ENCODE measurements around the gene BOK.
"Not testable (repeated sequence)": the region's sequence is repeated elsewhere in the genome, so short reads cannot be mapped to it uniquely, and the experiment has no call there.

BOK gene

GRCh38 chr2:241567776-241568175, 9.2 kb downstream of the BOK start:
- H3K4me1 Mint-ChIP-seq (ENCODE audit: low read depth): no peaks in the 10 kb centered on the region
- H3K27ac Mint-ChIP-seq: no peak overlapping the region
- H3K27me3 Mint-ChIP-seq: peaks cover 1% of the 10 kb centered on the region
- intact Hi-C loops (cut with micrococcal nuclease): no loop called here
- no peaks in the 10 kb centered on the region for H3K9me3 Mint-ChIP-seq
- H3K4me3 Mint-ChIP-seq: no peak overlapping the region
- H3K36me3 Mint-ChIP-seq (ENCODE audit: low read depth): no peaks in the 10 kb centered on the region

DNA sequence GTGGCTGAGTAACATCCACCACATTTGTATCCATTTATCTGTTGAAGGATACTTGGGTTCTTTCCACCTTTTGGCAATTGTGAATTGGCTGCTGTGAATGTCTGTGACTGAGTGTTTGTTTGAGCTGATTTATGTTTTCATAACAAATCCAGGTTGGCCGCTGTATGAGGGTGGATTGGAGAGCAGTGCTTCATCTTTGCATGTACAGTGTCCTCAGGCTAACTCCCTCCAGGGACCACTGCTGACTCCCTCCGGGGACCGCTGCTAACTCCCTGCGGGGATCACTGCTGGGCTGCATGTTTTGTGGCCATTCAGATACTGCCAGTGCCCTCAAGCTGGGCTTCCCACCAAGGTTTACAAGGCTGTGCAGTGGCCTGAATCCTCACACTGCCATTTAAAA, 10.2 kb downstream of the BOK start:
- H3K27ac Mint-ChIP-seq: no peak overlapping the region

GRCh38 chr2:241569831-241570281, 11.3 kb downstream of the BOK start:
- Mint-ChIP-seq H3K4me3 (no peak overlapping the region), H3K9me3 (no peaks in the 10 kb centered on the region), H3K36me3 (ENCODE audit: low read depth) (peaks cover 3% of the 10 kb centered on the region), H3K4me1 (ENCODE audit: low read depth) (no peaks in the 10 kb centered on the region), H3K27me3 (no peaks in the 10 kb centered on the region), H3K27ac (no peak overlapping the region)
- intact Hi-C loops (cut with micrococcal nuclease): no loop called here

More for the DNA sequence above, 10.2 kb downstream of the BOK start:
- H3K9me3 Mint-ChIP-seq: no peaks in the 10 kb centered on the region
- no peaks in the 10 kb centered on the region for H3K27me3 Mint-ChIP-seq
- intact Hi-C loops (cut with micrococcal nuclease): no loop called here
- no peaks in the 10 kb centered on the region for H3K36me3 Mint-ChIP-seq (ENCODE audit: low read depth)
- H3K4me1 Mint-ChIP-seq (ENCODE audit: low read depth): no peaks in the 10 kb centered on the region
- no peak overlapping the region for H3K4me3 Mint-ChIP-seq

DNA sequence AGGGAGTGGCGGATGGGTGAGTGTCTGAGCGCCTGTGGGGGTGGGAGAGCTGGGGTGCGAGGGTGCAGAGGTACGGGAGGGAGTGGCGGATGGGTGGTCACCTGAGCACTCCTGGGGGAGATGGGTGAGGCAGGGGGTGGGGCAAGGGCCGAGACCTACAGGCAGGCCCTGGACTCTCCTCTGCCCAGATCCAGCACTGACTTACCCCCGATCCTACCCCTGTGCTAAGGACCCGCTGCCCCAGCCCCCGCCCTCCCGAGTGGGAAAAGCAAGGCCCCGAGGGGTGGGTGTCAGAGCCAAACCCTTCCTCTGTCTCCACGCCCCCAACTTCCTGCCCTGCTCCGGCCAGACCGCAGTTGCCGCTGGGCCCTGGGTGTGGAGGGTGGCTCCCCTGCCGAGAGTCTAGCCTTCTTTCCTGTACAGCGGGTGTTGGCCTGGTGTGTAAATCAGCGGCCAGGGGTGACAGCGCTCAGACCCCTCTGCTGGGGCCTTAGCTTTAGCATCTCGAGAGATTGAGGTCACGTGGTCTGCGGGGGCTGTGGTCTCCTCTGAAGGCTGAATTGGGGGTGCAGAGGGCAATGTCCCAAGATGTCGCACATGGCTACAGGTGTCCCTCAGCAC, 12.5 kb downstream of the BOK start:
- Mint-ChIP-seq H3K27ac (no peak overlapping the region), H3K4me3 (no peak overlapping the region), H3K36me3 (ENCODE audit: low read depth) (peaks cover 8% of the 10 kb centered on the region), H3K9me3 (no peaks in the 10 kb centered on the region), H3K27me3 (no peaks in the 10 kb centered on the region), H3K4me1 (ENCODE audit: low read depth) (no peaks in the 10 kb centered on the region)
- intact Hi-C loops (cut with micrococcal nuclease): no loop called here

DNA sequence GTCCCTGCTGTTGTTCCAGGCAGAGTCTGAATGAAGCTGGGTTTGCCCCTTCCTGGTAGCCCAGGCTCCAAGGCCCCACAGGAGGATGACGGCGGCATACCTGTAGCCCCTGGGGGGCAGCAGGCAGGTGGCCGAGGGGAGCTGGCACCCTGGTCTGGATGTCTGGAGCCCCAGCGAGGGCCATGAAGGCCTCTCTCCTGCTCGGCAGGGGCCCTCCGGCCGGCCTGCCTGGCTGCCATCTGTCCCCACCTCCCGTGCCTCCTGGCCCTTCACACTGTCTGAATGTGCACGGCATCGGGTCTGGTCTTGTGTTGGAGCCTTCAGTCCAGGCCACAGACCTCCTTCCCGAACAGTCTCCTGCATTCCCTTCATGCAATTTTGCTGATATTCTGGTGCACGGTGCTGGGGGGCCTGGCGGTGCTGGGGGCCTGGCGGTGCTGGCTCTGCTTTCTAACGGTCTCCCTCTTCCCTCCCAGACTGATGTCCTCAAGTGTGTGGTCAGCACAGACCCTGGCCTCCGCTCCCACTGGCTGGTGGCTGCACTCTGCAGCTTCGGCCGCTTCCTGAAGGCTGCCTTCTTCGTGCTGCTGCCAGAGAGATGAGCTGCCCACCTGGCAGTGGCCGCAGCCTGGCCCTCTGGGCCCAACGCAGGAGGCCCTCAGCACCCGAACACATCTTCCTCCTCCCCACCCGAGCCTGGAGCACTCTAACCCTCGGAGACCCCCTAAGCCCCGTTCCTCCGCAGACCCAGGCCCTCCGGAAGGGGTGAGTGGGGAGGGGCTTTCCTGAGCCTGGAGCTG, 13.5 kb downstream of the BOK start:
- intact Hi-C loops (cut with micrococcal nuclease): no loop called here
- no peaks in the 10 kb centered on the region for H3K27me3 Mint-ChIP-seq
- H3K4me3 Mint-ChIP-seq: no peak overlapping the region
- H3K36me3 Mint-ChIP-seq (ENCODE audit: low read depth): peaks cover 8% of the 10 kb centered on the region
- H3K4me1 Mint-ChIP-seq (ENCODE audit: low read depth): no peaks in the 10 kb centered on the region
- no peak overlapping the region for H3K27ac Mint-ChIP-seq
- no peaks in the 10 kb centered on the region for H3K9me3 Mint-ChIP-seq

GRCh38 chr2:241572915-241573651, 14.5 kb downstream of the BOK start:
- H3K4me3 Mint-ChIP-seq; H3K4me1 Mint-ChIP-seq (ENCODE audit: low read depth); H3K9me3 Mint-ChIP-seq; intact Hi-C loops (cut with micrococcal nuclease); H3K27ac Mint-ChIP-seq; H3K36me3 Mint-ChIP-seq (ENCODE audit: low read depth); H3K27me3 Mint-ChIP-seq: not testable (repeated sequence)

DNA sequence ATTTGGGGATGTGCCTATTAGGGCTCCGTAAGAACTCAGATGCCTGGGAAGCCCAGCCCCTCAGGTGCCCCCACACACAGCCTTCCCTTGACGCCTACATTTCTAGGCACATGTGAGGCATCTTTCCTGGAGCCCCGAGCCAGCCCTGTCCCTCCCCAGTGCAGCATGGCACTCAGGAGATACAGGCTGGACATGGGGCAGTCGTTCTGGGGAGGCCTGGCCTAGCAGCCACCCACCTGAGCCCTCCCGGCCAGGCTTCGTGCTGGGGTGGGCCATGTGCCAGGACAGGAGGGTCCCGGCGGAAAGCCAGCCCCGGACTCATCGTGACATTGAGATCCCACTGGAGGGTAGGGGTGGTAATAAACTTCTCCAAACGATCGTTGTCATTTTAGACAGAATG, 15.2 kb downstream of the BOK start:
- intact Hi-C loops (cut with micrococcal nuclease): no loop called here
- peaks cover 8% of the 10 kb centered on the region for H3K36me3 Mint-ChIP-seq (ENCODE audit: low read depth)
- H3K27me3 Mint-ChIP-seq: no peaks in the 10 kb centered on the region
- no peaks in the 10 kb centered on the region for H3K9me3 Mint-ChIP-seq
- H3K4me1 Mint-ChIP-seq (ENCODE audit: low read depth): no peaks in the 10 kb centered on the region
- H3K4me3 Mint-ChIP-seq: no peak overlapping the region
- no peak overlapping the region for H3K27ac Mint-ChIP-seq

DNA sequence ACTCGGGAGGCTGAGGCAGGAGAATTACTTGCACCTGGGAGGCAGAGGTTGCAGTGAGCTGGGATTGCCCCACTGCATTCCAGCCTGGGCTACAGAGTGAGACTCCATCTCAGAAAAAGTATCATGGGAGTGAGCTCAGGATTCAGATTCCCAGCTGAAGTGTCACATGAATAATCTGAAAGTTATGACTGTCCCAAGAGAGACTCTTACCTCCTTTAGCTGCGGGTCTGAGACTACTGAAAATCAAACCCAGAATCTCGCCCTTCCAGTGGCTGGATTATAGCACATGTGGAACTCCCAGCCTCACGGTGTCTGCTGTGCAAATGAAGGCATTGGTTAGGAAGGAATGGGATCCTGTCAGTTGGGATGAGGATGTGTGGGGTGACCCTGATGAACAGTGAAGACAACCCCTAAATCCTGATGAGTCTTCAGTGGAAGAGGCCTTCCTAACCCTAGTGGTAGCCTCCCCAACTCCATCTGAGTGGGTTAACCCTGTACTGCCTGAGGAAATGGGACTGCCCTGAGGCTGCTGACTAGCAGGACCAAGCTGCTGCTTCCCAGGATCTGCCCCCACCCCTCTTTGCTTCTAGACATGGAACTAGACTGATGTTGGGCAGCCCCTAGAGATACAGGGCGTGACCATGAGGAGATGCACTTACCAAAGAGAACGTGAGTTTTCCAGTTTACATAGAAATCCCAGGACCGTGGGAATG, 16.5 kb downstream of the BOK start:
- no peak overlapping the region for H3K27ac Mint-ChIP-seq
- intact Hi-C loops (cut with micrococcal nuclease): no loop called here
- no peaks in the 10 kb centered on the region for H3K27me3 Mint-ChIP-seq
- no peaks in the 10 kb centered on the region for H3K4me1 Mint-ChIP-seq (ENCODE audit: low read depth)
- H3K9me3 Mint-ChIP-seq: no peaks in the 10 kb centered on the region
- H3K36me3 Mint-ChIP-seq (ENCODE audit: low read depth): peaks cover 8% of the 10 kb centered on the region
- no peak overlapping the region for H3K4me3 Mint-ChIP-seq

- H3K4me1 Mint-ChIP-seq (ENCODE audit: low read depth): no peaks in the 10 kb centered on the region
- H3K27ac Mint-ChIP-seq: no peak overlapping the region
- H3K4me3 Mint-ChIP-seq: no peak overlapping the region
- H3K27me3 Mint-ChIP-seq: no peaks in the 10 kb centered on the region
- H3K36me3 Mint-ChIP-seq (ENCODE audit: low read depth): peaks cover 11% of the 10 kb centered on the region
- H3K9me3 Mint-ChIP-seq: no peaks in the 10 kb centered on the region
- intact Hi-C loops (cut with micrococcal nuclease): no loop called here
Measured at GRCh38 chr2:241575624-241576292, 17.2 kb downstream of the BOK start.

DNA sequence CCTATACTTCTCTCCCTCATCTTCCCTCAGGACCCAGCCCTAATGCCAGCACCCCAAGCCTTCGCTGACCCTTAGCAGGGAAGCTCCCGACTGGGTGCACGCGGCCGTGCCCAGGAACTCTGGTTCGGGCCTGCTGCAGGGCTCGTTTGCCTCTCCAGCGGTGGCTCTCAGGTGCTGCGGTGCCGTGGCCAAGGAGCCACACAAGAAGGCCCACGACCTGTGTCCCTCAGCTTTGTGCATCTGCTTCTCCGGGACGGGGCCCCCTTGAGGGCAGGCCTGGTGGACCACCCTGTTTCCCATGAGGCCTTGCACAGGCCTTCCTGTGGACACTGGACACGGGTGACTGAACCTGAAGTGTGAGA, 17.7 kb downstream of the BOK start:
- Mint-ChIP-seq H3K4me1 (ENCODE audit: low read depth) (no peaks in the 10 kb centered on the region), H3K27ac (no peak overlapping the region), H3K9me3 (no peaks in the 10 kb centered on the region), H3K4me3 (no peak overlapping the region), H3K27me3 (no peaks in the 10 kb centered on the region), H3K36me3 (ENCODE audit: low read depth) (peaks cover 15% of the 10 kb centered on the region)
- intact Hi-C loops (cut with micrococcal nuclease): no loop called here

DNA sequence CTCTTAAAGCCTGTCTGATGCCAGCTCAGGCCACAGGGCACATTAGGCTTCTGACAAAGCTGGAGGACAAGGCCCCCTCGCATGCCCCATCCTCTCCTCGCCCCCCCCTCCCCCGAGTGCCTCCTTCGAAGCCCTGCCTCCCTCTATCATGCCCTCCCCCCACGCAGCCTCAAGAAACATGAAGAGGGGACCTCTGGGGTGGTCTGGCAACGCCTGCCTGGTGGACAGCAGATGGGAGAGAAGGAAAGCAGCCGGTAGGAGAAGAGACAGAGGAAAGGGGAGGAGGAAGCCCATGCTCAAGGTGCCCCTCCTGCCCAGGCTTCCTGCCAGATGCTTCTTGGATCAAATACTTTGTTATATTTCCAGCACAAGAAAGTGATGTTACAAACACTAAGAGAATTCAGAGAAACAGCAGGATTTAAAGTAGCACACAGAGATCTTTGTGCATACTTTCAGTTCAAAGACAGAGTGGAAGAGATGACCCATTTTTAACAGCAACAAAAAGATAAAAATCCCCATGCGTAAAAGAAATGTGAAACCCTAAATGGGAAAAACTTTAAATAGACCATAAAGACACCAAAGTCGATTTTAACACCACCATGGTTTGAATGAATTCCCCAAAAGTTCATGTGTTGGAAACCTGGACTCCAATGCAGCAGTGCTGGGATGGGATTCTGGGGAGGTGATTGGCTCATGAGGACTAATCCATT, 19.0 kb downstream of the BOK start:
- no peak overlapping the region for H3K4me3 Mint-ChIP-seq
- H3K36me3 Mint-ChIP-seq (ENCODE audit: low read depth): peaks cover 15% of the 10 kb centered on the region
- intact Hi-C loops (cut with micrococcal nuclease): no loop called here
- peaks cover 8% of the 10 kb centered on the region for H3K9me3 Mint-ChIP-seq
- H3K27ac Mint-ChIP-seq: no peak overlapping the region
- no peaks in the 10 kb centered on the region for H3K27me3 Mint-ChIP-seq
- no peaks in the 10 kb centered on the region for H3K4me1 Mint-ChIP-seq (ENCODE audit: low read depth)

DNA sequence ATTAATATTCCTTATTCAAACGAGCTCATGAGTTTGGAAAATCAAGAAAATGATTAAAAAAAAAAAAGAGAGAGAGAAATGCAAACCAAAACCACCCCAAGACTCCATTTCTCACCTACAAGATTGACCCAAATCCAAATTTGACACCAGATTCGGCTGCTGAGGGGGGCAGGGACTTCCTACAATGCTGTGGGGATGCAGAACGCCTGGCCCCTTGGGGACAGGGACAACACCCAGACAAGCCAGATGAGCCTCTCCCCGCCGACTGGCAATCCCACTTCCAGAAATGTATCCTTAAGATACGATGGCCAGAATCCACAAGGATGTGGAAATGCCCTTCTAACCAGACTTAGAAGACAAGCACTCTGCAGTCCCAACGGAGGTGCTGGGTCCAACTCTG, 20.7 kb downstream of the BOK start:
- Mint-ChIP-seq H3K36me3 (ENCODE audit: low read depth) (peaks cover 15% of the 10 kb centered on the region), H3K27ac (no peak overlapping the region), H3K9me3 (peaks cover 18% of the 10 kb centered on the region), H3K27me3 (no peaks in the 10 kb centered on the region), H3K4me1 (ENCODE audit: low read depth) (no peaks in the 10 kb centered on the region), H3K4me3 (no peak overlapping the region)
- intact Hi-C loops (cut with micrococcal nuclease): no loop called here

GRCh38 chr2:241582328-241582727, 23.8 kb downstream of the BOK start:
- Mint-ChIP-seq H3K27ac (no peak overlapping the region), H3K9me3 (peaks cover 33% of the 10 kb centered on the region), H3K4me3 (no peak overlapping the region), H3K27me3 (no peaks in the 10 kb centered on the region), H3K36me3 (ENCODE audit: low read depth) (peaks cover 7% of the 10 kb centered on the region), H3K4me1 (ENCODE audit: low read depth) (no peaks in the 10 kb centered on the region)
- intact Hi-C loops (cut with micrococcal nuclease): no loop called here

Measured in dendritic cell treated with granulocyte-macrophage colony-stimulating factor and Interleukin-4, amounts not matched to agents 40 ng/mL and 50 ng/mL, for 4 days (primary cell).